GM19438 (cell line): ENCODE data around the gene CFAP210.

ENCODE experiments used
- ATAC-seq: cut with Tn5 transposase; IDR thresholded peaks from one replicate; pipeline ENCODE4 v1.9.1; 2021; ENCODE audit warnings: low read depth; ENCODE audit not compliant: unreplicated experiment

The CFAP210 gene, protein sequence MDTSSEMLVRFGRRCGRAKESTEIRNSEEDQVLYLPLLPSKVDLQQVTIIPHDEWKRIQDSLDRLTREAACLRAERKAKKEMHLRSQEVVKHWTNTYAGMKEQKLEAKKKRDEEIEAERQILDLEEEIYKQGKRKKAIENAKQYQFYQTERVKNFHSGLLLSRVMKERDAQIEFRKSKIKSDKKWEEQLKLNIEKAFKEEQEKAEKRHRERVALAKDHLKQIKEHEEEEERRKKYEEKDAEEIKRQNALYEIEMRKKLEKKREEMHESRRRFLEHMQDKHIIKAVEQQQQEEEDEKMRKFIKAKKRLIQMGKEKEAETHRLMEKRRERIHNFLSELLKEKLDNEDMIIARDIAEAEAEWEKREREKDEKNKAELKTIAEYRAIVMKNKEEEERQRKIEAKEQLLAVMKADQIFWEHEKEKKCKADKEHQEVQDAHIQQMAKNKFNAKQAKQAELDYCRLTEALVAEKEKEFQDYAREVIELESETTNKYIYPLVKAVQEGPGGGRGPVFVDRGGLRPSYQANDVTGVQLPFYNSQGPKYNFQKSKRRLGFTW

GRCh38 chr2:169694113-169694893 lies at the start of gene CFAP210, which contains the start of gene PHOSPHO2:
Gene CFAP210, minus strand, starts transcription at chr2:169694405. Its CDS starts 78 bp downstream, at chr2:169694327.
Gene PHOSPHO2, plus strand, starts transcription at chr2:169694469. Its CDS starts 6,503 bp downstream, at chr2:169700972.
- ATAC-seq = peak; percentile 100

DNA sequence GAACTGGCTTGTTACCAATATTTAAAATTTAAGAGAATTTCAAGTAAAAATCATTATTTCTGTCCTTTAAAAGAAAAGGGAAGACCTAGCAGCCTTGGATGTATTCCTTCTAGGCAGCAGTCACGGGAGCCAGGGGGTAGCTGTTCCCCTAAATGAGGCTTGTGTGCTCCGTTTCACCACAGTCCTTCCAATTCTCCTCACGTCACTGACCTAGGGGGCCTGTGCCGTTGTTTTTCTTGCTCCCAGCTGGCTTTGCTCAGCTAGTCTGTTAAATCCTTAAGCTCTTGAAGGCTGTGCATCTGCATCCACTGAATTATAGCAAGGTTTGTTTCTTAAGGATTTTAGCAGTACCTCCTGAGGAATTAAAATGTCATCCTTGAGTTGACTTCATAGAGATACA lies 49.3 kb upstream of the CFAP210 start:
- no peak for ATAC-seq

DNA sequence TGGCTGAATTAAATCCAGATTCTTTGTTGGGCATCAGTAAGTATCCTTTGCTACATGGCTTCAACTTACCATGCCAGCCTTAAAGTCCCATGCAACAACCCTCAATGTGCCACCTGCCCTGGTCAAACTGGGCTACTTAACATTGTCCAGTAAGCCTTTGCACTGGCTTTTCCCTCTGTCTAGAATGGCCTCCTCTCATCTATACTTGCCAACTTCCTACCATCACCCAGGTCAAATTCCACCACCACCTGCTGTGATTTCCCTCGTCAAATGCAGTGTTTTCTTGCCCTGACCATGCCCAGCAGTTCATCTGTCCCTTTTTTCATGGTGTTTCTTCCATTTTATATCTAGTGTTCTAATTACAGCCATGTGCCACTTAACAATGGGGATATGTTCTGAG lies 45.1 kb upstream of the CFAP210 start:
- ATAC-seq = no peak

GRCh38 chr2:169738566-169739229 lies 44.5 kb upstream of the CFAP210 start:
- no peak for ATAC-seq

- no peak for ATAC-seq
Observed at GRCh38 chr2:169736902-169737301, 42.7 kb upstream of the CFAP210 start.

DNA sequence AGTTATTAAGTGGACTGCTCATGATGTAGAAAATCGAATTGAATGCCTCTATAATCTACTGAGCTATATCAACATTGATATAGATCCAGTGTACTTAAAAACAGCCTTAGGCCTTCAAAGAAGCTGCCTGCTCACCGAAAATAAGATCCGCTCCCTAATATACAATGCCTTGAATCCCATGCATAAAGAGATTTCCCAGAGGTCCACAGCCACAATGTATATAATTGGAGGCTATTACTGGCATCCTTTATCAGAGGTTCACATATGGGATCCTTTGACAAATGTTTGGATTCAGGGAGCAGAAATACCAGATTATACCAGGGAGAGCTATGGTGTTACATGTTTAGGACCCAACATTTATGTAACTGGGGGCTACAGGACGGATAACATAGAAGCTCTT lies 41.4 kb upstream of the CFAP210 start:
- ATAC-seq = no peak

- ATAC-seq = peak; percentile 38
Observed at GRCh38 chr2:169734169-169734847, 40.1 kb upstream of the CFAP210 start.

DNA sequence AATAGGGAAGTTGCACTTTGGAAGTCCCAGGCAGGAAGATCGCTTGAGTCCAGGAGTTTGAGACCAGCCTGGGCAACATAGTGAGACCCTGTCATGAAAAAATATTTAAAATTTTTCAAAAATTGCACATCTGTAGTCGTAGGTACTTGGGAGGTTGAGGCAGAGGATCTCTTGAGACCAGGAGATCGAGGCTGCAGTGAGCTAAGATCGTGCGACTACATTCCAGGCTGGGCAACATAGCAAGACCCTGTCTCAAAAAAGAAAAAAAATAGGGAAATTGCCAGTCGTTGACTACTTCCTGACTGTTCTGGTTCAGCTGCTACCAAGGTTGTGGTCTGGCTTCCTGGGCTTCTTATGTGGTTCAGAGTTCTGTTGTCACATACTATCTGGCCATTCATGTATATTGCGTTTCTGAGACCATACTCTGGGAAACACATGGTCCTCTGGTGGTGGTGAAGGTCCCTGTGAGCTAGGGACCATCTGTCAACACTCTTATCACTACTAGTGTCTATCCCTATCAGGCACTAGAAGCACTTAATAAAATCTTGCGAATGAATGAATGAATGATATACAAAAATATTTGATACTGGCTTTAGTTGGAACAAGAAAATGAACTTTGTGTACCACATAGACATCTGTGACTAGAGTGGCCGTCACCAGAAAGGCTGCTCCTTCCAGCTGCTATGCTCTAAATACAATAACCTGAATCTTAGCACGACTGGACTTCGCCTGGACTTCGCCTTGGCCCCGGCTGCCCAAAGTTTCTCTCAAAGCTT lies 38.6 kb upstream of the CFAP210 start:
- ATAC-seq = no peak

DNA sequence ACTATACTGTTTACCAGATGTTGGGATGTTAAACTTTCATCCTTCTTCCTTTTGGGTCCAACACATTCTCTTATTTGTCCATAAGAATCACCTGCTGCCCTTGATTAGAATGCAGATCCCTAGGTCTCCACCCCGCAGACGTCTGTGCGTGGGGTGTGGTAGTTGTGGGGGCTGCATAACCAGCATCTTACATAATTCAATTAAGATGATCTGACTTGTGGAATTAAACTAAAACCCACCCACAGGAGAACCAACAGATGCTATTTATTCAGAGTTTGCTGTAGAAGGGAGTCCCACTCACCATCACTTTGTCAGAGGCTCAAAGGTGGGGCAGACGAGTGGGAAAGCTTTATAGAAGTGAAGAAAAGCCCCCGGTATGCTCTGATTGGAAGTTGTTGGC lies 37.9 kb upstream of the CFAP210 start:
- no peak for ATAC-seq

DNA sequence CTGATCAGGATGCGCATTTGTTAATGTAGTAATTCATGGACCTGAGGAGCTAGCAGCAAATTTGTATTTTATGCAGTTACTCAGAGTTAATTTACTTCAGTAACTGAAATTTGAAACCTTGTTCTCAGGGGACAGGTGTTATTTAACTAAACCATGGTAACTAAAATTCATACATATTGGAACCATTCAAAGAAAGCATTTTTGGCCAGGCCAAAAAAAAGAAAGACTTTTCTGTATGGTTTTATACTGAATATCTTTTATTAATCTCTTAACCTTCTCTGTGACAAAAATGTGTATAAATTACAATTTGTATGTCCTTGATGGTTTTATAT lies 35.0 kb upstream of the CFAP210 start:
- ATAC-seq = no peak

DNA sequence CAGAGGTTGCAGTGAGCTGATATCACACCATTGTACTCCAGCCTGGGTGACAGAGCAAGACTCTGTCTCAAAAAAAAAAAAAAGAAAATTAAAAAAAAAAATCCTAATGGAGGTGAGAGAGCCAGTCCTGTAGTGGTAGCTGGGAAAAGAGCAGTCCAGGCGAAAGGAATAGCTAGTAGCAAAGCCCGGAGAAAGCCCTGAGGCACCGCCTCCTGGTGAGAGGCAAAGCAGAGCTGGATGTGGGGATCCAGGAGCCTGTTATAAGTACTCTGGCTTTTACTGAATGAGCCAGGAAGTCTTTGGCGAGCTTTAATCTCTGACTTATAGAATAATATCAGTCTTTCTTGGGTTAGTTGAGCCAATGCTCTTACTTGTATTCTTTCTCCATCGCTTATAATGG lies 32.9 kb upstream of the CFAP210 start:
- no peak for ATAC-seq

GRCh38 chr2:169721016-169721415 lies 26.8 kb upstream of the CFAP210 start:
- ATAC-seq = no peak

DNA sequence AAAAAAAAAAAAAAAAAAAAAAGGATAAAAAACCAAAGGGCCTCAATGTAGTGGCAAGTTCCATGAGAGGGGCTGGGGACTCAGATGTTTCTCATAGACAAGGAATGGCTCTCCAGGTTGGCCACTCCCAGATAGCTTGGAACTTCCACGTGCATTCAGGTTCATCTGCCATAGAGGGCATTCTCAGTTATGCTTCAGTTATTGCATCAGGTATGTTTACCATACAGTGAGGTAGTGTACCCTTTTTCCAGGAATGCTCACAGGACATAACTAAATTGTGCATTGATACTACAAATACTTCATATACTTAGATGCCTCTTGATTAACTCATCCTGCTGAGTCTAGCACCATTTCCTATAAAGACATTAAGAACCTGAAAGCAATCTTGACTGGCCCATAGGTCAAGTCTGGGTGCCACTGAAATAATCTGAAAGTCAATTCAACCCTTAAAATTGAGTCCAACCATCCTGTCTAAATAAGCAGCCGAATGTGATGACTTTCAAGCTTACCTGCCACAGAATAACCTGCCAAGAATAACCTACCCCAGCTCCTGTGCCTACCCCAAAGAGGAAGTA lies 24.8 kb upstream of the CFAP210 start:
- ATAC-seq = no peak

DNA sequence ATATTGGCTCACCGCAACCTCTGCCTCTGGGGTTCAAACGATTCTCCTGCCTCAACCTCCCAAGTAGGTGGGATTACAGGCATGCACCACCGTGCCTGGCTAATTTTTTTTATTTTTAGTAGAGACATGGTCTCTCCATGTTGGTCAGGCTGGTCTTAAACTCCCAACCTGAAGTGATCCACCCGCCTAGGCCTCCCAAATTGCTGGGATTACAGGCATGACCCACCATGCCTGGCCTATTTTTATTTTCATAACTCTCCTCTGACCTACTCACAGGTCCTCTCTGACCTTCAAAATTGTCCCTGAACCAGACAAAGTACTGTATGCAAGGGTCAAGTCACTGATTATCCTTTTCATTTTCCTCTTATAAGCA lies 23.5 kb upstream of the CFAP210 start:
- ATAC-seq = no peak

GRCh38 chr2:169716938-169717690 lies 22.9 kb upstream of the CFAP210 start:
- no peak for ATAC-seq

GRCh38 chr2:169716238-169716886 lies 22.2 kb upstream of the CFAP210 start:
- ATAC-seq = no peak

- ATAC-seq = no peak
Observed at GRCh38 chr2:169715379-169716237, 21.4 kb upstream of the CFAP210 start.
